Superior temporal gyrus (tissue), 1 donor: ENCODE data around the gene RAC3.

ENCODE experiments used
- DNase-seq: peaks from one replicate; pipeline ENCODE4 v3.0.0-alpha.2; 2016; ENCODE audit errors: extremely low spot score

RAC3 gene

DNA sequence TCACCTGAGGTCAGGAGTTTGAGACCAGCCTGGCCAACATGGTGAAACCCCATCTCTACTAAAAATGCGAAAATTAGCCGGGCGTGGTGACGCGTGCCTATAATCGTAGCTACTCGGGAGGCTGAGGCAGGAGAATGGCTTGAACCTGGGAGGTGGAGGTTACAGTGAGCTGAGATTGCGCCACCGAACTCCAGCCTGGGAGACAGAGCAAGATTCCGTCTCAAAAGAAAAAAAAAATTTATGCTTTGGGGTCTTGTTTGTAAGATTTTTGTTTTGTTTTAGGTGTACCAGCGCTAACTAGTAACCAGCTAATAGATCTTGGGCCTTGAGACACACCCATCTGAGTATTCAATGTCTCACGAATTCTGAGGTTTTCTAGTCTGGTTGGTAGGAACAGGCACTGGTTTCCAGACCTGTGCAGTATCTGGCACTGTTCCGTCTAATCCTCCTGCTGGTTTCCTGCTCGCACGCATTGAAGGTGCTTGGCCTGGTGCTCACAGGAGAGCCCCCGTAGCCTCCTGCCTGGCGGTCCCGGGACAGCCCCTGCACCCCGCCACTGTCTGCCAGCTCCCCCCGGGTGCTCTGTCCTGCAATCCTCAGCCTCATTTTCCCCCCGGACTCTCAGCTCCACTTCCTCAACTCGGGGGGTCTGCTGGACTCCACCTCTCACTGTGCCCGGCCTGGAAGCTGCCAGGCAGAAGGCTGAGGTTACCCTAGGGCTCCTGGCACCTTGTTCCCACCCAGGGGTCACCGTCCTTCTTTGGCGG is 44.7 kb downstream of the RAC3 start:
- DNase-seq = no peak

DNA sequence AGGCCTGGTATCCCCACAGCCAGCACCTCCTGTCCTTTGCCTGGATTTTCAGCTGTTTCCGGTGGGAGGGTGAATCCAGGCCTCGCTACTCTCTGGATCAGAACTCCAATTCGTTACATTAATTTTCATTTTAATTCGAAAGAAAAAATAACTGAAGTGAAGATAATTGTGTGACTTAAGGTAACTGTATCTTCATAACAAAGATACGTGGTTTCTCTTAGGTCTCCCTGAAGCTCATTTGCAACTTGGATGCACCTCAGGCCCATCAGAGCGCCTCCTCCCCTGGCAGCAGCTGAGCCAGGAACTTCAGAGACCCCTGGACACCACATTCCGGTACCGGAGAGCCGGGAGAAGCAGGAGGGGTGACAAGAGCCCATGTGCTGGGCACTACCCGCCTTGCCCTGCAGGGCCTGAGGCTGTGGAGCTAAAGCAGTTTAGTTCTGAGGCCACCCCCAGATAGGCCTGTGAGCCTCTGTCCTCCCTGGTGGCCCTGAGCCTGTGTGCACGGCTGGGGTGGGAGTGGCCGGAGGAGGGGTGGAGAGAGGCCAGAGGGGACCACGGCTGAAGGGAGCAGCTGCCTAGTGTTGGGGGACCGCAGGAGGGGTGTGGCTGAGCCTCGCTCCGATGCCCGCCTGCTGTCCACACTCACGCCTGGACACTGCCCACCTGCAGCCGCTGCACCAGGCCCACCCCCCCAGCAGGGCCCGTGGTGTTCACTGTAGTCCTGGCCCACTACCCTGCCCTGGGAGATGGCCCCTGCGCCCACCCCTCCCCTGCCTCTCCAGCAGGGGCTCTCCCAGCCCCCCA is 45.5 kb downstream of the RAC3 start:
- no peak for DNase-seq

DNA sequence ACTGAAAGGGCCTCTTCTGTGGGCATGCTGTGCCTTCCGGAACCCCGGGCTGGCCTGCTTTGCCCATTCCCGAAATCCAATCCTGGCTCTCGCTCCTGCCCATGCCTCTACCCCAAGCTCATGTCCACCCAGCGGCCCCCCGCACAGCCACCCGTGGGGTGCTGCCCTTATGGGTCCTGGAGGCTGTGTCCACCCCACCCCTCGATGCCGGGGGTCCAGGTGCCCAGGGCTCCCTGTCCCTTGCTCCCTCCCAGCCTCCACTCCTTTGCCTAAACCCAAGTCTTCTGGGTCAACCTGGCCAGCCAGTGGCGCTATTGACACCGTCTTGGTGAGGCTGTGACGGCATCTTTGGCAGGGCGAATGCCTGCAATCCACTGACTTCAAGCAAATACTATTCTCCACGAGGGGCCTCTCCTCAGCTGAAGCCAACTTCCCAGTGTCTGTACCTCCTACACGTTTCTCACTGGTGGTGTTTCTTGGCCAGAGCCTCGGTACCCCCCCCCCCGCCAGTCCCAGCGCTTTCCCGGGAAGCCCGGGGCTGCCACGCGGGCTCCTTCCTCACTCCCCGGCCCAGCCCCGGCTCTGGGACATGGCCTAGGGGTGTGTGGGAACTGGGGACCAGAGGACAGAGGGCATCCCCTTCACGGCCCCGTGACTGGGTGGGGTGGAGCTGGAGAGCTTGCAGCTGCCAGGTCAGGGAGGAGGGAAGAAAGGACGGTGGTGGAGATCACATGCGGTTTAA is 46.3 kb downstream of the RAC3 start:
- peak; percentile 29 for DNase-seq

DNA sequence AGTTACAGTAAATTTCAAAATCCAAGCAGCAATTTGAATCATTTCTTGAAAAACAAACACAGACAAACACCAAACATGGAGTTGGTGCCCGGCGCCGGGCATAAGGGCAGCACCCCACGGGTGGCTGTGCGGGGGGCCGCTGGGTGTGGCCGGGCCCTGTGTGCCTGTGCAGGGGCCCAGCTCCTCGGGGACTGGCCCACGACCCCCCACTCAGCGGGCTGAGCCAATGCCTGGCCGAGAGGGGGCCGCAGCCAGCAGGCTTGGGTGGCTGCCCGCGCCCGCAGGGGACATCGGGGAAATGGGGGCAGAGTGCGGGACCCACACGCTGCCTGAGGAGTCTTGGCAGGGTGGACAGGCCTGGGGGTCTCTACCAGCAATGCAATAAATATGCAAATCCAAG is 47.0 kb downstream of the RAC3 start:
- DNase-seq = no peak

DNA sequence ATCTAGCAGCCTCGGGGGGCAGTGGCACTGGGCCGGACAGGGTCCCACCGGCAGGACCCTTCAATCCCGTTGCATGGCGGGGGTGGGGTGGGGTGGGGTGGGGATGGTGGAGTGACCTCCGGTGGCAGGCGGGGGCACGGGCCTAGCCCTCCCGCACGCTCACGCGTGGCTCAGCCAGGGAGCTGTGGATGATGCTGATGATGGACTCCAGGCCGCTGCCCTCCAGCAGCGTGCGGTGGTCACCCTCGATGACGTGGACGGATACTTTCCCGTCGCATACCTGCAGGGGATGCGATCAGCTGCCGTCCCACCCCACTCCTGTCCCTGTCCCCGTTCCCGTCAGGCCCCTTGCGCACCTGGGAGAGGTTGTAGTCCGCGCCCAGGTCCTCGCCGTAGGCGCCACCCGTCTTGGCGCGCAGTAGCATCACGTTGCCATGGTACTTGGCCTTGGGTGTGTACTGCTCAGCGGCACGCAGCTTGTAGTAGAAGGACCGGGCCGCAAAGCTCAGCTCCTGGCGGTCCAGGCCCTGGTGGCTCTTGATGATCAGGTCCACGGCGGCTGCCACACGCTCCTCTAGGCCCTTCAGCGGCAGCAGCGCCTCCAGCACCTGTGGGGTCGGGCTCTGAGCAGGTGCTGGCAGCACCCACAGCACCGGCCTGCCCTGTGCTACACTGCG is 47.7 kb downstream of the RAC3 start:
- DNase-seq = no peak

DNA sequence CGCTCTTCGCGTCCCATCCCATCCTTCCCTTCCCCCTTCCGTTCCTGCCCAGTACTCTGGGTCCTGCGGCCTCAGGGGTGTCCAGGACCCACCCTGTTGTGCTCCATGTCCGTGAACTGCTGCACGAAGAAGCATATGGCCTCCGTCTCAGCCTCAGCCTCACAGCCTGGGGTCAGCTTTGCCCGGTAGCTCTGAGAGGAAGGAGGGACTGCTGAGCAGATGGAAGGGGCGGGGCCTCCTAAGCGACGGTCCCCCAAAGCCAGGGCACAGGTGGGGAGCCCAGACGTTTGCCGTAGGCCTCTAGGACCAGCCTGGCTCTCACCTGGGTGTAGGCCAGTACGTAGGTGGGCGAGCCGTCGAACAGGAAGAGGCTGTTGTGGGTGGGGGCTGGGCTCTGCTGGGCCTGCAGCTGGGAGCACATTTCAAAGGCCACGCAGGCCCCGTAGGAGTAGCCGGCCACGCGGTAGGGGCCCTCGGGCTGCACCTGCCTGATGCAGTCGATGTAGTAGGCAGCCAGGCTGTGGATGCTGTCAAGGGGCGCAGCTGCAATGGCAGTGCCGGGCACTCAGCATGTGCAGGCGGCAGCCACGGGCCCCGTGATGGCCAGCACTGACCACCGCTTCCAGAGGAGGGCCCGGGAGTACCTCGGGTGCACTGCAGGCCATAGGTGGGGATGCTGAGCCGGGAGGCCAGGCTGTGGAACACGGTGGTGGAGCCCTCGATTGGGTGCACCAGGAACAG is 48.7 kb downstream of the RAC3 start:
- DNase-seq = no peak

DNA sequence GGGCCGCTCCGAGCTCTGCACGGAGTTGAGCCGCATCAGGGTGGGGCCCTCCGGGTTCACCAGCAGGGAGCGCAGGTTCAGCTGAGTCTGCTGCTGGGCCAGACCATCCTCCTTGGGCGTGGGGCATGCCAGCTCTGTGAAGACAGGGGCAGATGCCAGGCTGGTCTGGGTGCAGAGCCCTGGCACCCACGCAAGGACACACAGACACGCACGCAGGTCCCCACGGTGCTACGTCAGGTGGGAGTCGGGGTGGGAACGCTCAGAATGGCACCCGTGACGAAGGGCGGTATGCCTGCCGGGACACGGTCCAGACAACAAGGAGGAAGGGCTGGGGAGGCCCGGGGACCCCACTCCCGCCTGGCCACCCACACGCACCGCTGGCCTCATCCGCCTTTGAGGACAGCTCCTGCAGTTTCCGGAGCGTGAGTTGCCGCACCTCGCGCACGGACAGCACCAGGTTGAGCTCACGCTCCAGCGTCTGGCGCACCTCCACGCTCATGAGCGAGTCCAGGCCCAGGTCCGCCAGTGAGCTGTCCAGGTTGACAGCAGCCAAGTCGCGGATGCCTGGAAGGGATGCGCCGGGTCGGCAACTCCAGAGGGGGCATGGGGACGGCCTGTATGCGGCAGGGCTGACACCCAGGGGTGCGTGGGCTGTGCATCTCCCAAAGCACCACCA is 49.4 kb downstream of the RAC3 start:
- DNase-seq = no peak

DNA sequence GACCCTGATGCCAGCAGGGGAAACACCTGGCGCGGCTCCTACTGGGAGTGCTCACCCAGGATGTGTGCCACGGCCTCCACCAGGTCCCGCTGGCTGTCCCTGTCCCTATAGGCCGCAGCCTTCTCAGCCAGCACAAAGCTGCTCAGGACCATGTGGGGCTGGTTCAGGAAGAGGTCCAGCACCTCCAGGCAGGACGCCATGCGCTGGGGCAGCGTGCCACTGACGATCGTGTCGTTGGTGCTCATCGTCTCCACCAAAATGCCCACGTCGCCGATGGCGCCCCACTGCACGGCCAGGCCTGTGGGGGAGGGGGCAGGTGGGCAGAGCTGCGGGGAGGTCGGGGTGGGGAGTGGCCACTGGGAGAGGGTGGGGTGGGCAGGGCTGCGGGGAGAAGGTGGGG is 50.1 kb downstream of the RAC3 start:
- DNase-seq = no peak

DNA sequence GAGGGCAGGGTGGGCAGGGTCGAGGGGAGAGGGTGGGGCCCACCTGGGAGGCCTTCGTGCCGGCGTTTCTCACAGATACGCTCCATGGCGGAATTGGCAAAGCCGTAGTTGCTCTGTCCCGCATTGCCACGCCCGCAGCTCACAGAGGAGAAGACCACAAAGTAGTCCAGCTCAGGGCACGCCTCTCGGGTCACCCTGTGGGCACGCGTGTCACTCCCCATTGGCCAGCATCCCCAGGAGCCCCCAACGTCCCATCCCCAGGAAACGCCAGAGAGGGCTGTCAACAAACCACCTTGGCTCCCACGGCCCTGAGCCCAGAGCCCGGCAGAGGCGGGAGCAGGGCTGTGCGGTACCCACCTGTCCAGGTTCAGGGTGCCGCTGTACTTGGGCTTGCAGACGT is 50.5 kb downstream of the RAC3 start:
- DNase-seq = no peak

DNA sequence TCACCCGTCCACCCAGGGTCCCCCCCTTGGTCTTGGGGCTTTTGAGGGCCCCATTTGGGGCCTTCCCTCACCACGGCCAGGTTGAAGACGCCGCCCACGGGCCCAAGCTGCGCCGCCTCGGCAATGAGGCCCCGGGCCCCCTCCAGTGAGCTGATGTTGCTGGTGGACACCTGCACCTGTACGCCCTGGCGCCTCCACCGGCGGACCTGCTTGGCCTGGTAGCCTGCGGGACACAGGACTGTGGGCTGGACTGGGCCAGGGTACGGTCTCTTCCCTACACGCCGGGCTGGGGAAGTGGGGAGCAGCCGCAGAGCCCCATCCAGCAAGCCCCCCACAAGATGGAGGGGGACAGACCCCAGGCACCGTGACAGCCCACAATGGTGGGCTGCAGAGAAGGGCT is 51.0 kb downstream of the RAC3 start:
- DNase-seq = no peak

DNA sequence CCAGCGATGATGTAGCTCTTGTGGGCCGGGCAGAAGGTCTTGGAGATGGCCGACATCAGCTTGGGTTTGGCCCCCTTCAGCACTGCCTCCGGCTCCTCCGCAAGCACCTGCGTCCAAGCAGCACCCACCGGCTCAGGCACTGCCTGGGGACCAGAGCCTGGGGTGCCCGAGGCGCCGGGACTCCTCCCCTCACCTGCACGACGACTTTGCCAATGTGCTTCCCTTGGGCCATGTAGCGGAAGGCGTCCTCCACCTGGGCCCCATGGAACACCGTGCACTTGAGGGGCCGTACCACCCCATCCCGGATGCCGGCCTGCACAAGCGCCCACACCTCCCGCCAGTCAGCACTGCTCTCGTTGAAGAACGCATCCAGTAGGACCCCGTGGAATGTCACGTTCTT is 51.5 kb downstream of the RAC3 start:
- no peak for DNase-seq
